Coronary artery (tissue), 2 donors: ENCODE data around the gene IMMP2L.

Experiments used
- DNase-seq: peaks from one replicate; pipeline ENCODE4 v3.0.0-alpha.2; 2017; ENCODE audit warnings: low spot score
- H3K27ac ChIP-seq, 2 donors: fragments of 200-600 bp; sonication (generic); one replicate each; pipeline ENCODE4 v1.5.1; 2016 to 2019
- H3K4me3 ChIP-seq: fragments of 200-600 bp; sonication (generic); 2 replicates; pipeline ENCODE4 v1.5.1; 2016; ENCODE audit warnings: mild to moderate bottlenecking, moderate library complexity
- CTCF ChIP-seq: fragments of 200-600 bp; sonication (generic); IDR thresholded peaks from one replicate; pipeline ENCODE4 v1.5.1; 2019; ENCODE audit warnings: antibody characterized with exemption

Gene IMMP2L

GRCh38 chr7:111103678-111104274 is 458.5 kb downstream of the IMMP2L start:
- no peak overlapping the region for H3K27ac ChIP-seq
- no peak for DNase-seq
- TF ChIP-seq CTCF: no peak
- no peak overlapping the region for H3K4me3 ChIP-seq

- H3K27ac ChIP-seq: no peak overlapping the region
Measured at GRCh38 chr7:111103136-111103535, 459.2 kb downstream of the IMMP2L start.

GRCh38 chr7:111101856-111102646 is 460.2 kb downstream of the IMMP2L start:
- H3K27ac ChIP-seq: no peak overlapping the region
- no peak for TF ChIP-seq CTCF
- DNase-seq: no peak
- no peak overlapping the region for H3K4me3 ChIP-seq

More at GRCh38 chr7:111103136-111103535, 459.2 kb downstream of the IMMP2L start:
- no peak for DNase-seq
- no peak for TF ChIP-seq CTCF
- no peak overlapping the region for H3K4me3 ChIP-seq

- Histone ChIP-seq H3K4me3 (no peak overlapping the region), H3K27ac (no peak overlapping the region)
- DNase-seq: no peak
- no peak for TF ChIP-seq CTCF
Measured at GRCh38 chr7:111098926-111099250, 463.4 kb downstream of the IMMP2L start.

- peak; percentile 65 for TF ChIP-seq CTCF
- Histone ChIP-seq H3K27ac (no peak overlapping the region), H3K4me3 (no peak overlapping the region)
- no peak for DNase-seq
Measured at GRCh38 chr7:111098011-111098925, 464.0 kb downstream of the IMMP2L start.

- no peak for DNase-seq
- TF ChIP-seq CTCF: no peak
- Histone ChIP-seq H3K4me3 (no peak overlapping the region), H3K27ac (no peak overlapping the region)
Measured at GRCh38 chr7:111096997-111097396, 465.3 kb downstream of the IMMP2L start.
